GM21423 (cell line): ENCODE data around the gene CDK12.
"Not testable (repeated sequence)": the region's sequence is repeated elsewhere in the genome, so short reads cannot be mapped to it uniquely, and the experiment has no call there.

Experiments used
- ATAC-seq: cut with Tn5 transposase; IDR thresholded peaks from one replicate; pipeline ENCODE4 v1.9.1; 2021; ENCODE audit warnings: mild to moderate bottlenecking, moderate library complexity; ENCODE audit not compliant: unreplicated experiment

The CDK12 gene

DNA sequence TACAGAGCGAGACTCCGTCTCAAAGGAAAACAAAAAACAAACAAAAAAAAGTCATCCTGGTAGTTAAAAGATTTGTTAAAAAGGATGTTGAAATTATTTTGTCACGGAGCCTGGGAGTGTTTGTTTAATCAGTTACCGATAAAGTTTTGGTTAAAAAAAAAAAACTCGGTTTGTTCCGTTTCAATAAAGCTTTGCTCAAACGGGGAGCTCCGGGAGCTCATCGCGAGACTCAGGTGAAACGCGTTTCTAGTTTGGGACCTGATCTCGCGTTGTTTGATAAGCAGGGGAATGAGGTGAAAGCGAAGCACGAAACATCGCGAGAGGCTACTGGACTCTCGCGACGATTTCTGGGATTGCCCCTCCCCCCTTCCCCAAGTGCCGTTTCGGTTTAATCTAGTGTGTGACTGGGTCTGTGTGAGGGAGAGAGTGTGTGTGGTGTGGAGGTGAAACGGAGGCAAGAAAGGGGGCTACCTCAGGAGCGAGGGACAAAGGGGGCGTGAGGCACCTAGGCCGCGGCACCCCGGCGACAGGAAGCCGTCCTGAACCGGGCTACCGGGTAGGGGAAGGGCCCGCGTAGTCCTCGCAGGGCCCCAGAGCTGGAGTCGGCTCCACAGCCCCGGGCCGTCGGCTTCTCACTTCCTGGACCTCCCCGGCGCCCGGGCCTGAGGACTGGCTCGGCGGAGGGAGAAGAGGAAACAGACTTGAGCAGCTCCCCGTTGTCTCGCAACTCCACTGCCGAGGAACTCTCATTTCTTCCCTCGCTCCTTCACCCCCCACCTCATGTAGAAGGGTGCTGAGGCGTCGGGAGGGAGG, at the start of gene CDK12:
Gene CDK12 (plus strand): TSS at position 374 of the 813 bp plus-strand sequence. CDS start 586 bp downstream, outside the sequence.
- peak; percentile 80 for ATAC-seq

DNA sequence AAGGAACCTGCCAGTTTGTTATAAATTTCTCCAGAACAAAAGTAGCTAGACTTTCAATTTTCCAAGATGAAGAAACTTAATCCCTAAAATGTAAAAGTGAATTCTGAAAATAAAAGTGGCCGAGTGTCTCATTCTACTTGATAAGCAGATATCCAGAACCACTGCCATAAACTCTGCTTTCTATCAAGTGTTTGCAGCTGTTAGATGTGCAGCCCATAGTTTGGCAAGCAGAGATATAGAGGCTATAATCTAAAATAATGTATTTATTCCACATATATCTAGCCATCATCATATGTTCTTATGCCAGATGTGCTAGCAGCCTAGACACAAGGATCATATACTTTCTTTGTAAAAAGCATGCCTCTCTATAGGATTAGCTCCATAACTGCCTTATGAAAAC, 45.1 kb upstream of the CDK12 start:
- no peak for ATAC-seq

DNA sequence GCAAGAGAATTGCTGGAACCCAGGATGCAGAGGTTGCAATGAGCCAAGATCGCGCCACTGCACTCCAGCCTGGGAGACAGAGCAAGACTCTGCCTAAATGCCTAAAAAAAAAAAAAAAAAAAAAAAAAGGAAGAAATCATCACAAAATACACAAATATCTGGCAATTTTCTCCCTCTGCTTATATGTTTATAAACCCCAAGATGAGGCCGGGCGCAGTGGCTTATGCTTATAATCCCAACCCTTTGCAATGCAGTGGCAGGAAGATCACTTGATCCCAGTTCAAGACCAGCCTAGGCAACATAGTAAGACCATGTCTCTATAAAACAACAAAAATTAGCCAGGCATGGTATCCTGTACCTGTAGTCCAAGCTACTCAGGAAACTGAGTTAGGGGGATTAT, 31.7 kb upstream of the CDK12 start:
- no peak for ATAC-seq

DNA sequence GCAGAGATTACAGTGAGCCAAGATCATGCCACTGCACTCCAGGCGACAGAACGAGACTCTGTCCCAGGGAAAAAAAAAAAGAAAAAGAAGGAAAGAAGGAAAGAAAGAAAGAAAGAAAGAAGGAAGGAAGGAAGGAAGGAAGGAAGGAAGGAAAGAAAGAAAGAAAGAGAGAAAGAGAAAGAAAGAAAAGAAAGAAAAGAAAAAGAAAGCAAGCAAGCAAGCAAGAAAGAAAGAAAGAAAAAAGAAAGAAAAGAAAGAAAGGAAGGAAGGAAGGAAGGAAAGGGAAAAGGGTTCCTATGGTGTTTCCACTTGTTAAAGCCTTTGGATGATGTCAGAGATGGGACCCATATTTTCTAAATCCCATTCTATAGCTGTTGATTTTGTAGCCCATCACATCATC, 21.4 kb upstream of the CDK12 start:
- not testable (repeated sequence) for ATAC-seq

DNA sequence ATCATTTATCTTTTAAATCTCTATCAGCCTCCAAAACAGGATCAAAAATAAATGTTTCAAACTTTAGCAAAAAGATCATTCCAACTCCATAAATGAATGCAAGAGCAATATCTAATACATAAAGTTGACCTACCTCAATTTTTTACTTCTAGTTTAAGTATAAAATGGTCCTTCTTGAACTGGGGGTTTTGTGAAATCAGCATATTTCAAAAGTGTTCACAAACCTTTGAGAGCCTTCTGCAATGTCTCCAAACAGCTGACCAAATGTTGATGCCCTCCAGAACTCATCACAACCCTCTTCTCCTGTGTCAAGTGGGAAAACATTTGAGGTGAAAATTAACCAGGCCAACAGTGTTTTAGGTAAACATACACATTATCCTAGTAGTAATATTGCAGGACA, 18.0 kb upstream of the CDK12 start:
- no peak for ATAC-seq

DNA sequence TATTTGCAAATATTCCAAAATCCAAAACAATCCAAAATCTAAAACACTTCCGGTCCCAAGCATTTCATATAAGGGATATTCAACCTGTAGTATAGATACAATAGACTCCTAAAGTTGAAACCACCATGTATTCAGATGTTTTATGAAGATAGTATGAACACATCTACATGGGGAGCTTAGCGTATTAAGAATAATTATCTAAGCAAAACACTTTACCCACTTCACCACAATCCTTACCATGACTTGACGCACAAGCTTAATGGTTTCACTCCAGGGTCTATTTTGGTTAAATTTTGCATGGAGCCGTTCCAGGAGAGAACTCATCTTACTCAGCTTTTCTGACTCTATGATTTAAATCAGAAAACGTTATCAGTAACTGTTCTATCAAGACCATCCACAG, 13.7 kb upstream of the CDK12 start:
- no peak for ATAC-seq

DNA sequence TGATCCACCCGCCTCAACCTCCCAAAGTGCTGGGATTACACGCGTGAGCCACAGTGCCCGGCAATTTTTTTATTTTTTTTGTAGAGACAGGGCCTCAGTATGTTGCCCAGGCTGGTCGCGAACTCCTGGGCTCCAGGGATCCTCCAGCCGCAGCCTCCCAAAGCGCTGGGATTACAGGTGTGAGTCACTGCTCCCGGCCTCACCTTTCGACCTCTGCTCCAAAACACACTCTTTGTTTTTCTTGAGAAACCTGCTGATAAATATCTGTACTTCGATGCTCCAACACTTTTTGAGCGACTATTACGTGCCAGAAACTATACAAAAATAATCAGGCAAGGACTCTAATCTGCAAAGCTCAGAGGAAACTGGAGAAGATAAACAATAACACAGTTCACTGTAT, 11.2 kb upstream of the CDK12 start:
- no peak for ATAC-seq

DNA sequence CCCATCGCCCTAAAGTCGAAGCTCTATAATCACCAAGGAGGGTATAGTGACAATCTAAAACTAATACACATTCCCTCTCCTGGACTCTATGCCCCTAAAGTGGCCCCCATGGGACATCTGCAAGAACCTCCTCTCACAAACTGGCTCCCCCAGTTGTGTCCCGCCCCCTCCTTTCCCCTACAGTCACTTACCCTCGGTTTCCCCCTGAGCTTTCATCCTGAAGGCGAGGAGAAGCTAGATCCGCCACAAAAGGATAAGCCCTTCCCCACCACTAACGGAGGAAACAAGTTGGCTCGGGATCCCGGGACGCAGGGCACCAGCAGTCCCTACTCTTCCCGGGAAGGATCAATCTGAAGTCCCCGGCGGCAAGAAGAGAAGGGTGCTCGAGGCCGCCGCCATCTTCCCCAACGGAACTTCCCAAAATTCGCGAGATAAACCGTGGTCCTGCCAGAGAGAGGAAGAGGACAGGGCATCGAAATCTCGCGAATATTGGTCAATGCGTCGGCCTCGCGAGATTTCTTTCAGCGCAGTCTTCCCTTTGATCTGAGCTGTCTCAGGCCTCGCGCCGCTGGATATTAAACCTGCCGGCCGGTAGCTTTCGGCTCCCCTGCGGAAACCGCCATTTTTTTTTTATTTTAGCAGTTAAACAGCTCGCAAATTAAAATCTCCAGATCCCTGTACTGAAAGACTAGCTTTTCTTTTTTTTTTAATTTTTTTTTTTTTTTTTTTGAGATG, 10.3 kb upstream of the CDK12 start, which contains the start of gene MED1:
Gene MED1 (minus strand): TSS at position 417 of the 735 bp plus-strand sequence. CDS start 201 bp downstream, at position 216.
- ATAC-seq, result peak; percentile 96

DNA sequence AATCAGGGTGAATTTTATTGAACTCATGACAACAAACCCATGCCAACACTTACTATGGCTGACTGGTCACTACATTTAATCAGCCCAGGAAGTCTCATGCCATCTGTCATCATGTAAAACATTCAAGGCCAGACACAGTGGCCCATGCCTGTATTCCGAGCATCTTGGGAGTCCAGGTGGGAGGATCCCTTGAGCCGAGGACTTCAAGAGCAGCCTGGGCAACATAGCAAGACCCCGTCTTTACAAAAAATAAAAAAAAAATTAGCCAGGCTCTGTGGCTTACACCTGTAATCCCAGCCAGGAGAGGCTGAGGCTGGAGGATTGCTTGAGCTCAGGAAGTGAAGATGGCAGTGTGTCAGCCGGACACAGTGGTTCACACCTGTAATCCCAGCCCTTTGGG, 5.4 kb upstream of the CDK12 start:
- no peak for ATAC-seq

DNA sequence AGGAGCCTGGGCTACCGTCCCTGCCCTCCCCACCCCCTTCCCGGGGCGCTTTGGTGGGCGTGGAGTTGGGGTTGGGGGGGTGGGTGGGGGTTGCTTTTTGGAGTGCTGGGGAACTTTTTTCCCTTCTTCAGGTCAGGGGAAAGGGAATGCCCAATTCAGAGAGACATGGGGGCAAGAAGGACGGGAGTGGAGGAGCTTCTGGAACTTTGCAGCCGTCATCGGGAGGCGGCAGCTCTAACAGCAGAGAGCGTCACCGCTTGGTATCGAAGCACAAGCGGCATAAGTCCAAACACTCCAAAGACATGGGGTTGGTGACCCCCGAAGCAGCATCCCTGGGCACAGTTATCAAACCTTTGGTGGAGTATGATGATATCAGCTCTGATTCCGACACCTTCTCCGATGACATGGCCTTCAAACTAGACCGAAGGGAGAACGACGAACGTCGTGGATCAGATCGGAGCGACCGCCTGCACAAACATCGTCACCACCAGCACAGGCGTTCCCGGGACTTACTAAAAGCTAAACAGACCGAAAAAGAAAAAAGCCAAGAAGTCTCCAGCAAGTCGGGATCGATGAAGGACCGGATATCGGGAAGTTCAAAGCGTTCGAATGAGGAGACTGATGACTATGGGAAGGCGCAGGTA, 762 bp downstream of the CDK12 start:
- no peak for ATAC-seq

DNA sequence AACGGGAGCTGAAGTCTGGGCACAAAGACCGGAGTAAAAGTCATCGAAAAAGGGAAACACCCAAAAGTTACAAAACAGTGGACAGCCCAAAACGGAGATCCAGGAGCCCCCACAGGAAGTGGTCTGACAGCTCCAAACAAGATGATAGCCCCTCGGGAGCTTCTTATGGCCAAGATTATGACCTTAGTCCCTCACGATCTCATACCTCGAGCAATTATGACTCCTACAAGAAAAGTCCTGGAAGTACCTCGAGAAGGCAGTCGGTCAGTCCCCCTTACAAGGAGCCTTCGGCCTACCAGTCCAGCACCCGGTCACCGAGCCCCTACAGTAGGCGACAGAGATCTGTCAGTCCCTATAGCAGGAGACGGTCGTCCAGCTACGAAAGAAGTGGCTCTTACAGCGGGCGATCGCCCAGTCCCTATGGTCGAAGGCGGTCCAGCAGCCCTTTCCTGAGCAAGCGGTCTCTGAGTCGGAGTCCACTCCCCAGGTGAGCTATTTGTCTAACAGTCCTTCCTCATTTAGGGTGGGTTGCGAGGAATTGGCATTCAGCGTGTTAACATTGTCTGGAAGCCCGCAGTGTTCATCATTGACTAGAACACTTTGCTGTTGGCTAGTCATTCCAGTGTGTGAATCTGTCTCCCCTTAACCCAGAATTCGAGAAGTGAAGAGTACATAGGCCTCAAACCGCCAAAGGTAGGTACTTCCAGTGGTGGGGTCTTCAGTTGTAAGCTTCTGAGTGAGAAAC, 1.5 kb downstream of the CDK12 start:
- ATAC-seq, result no peak

DNA sequence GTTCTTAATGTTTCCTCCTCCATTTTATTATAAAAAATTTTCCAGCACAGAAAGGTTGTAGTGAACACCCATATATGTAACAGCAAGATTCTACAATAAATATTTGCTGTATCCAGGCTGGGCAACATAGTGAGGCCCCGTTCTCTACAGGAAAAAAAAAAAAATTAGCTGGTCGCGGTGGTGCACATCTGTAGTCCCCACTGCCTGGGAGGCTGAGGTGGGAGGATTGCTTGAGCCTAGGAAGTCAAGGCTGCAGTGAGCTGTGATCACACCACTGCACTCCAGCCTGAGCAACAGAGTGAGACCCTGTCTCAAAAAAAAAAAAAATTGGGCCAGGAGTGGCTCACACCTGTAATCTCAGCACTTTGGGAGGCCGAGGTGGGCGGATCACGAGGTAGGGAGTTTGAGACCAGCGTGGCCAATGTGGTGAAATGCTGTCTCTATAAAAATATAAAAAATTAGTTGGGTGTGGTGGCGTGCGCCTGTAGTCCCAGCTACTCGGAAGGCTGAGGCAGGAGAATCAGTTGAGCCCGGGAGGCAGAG, 3.4 kb downstream of the CDK12 start:
- ATAC-seq, result not testable (repeated sequence)

DNA sequence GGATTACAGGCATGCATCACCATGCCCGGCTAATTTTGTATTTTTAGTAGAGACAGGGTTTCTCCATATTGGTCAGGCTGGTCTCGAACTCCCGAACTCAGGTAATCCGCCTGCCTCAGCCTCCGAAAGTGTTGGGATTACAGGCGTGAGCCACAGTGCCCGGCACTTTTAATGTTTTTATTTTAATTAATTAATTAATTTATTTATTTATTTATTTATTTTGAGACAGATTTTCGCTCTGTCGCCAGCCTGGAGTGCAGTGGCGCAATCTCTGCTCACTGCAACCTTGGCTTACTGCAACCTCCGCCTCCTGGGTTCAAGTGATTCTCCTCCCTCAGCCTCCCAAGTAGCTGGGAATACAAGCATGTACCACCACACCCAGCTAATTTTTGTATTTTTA, 7.3 kb downstream of the CDK12 start:
- not testable (repeated sequence) for ATAC-seq

DNA sequence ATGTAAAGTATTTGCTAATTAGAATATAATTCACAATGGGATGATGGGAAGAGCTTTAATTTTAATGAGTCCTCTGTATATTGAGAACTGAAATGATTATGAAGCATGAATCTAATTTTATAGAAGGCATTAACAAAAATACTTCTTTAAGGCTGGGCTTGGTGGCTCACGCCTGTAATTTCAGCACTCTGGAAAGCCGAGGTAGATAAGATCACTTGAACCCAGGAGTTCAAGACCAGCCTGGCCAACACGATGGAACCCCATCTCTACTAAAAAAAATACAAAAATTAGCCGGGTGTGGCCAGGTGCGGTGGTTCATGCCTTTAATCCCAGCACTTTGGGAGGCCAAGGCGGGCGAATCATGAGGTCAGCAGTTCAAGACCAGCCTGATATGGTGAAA, 12.0 kb downstream of the CDK12 start:
- no peak for ATAC-seq

DNA sequence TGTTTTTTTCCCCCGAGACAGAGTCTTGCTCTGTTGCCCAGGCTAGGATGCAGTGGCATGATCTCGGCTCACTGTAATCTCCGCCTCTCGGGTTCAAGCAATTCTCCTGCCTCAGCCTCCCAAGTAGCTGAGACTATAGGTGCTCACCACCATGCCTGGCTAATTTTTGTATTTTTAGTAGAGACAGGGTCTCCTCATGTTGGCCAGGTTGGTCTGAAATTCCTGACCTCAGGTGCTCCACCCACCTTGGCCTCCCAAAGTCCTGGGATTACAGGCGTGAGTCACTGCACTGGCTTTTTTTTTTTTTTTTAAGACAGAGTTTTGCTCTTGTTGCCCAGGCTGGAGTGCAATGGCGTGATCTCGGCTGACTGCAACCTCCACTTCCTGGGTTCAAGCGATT, 18.3 kb downstream of the CDK12 start:
- not testable (repeated sequence) for ATAC-seq

DNA sequence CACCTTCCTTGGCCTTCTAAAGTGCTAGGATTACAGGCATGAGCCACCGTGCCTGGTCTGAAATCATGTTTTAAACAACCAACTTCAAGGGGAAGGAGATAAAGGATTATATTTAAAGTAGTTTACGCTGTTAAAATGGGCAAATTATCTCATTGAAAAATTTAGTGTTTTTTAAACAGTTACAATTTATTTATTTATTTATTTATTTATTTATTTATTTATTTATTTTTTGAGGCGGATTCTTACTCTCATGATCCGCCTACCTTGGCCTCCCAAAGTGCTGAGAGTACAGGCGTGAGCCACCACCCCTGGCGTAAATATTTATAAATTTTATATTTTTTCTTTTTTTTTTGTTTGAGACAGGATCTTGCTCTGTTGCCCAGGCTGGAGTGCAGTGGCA, 22.2 kb downstream of the CDK12 start:
- ATAC-seq, result no peak

DNA sequence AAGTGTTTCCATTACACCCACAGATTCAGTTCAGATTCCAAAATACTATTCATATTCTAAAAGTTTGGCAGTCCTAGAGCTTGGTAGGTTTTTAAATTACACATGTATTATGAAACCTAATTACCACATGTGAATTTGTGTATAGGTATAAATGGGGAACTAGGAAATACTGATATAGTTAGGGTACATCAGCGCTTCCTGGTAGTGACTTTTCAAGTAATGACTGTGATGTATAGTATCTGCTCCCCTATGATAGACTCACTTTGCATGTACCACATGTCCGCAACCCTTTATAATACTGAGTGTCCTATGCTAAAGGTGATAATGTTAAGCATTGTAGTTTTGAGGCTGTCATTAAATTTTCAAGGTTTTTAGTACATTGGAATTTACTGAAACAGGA, 22.9 kb downstream of the CDK12 start:
- ATAC-seq, result no peak

DNA sequence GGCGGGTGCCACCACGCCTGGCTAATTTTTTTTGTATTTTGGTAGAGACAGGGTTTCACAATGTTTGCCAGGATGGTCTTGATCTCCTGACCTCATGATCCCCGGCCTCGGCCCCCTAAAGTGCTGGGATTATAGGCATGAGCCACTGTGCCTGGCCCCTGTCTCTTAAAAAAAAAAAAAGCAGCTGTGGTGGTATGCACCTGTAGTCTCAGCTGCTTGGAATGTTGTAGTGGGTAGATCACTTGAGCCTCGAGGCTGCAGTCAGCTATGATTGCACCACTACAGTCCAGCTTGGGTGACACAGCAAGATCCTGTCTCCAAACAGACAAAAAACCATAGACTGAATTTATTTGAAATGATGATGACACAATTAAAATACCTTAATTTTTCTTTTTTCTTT, 24.3 kb downstream of the CDK12 start:
- ATAC-seq, result no peak

DNA sequence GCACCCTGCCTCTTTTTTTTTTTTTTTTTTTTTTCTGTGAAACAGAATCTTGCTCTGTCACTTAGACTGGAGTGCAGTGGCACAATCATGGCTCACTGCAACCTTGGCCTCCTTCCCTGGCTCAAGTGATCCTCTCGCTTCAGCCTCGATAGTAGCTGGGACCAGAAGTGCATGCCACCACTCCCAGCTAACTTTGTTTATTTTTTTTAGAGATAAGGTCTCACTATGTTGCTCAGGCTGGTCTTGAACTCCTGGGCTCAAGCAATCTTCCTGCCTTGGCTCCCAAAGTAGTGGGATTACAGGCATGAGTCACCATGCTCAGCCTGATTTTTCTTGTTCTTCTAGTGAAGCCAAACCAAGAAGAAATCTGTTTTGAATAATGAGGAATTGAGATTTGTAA, 25.0 kb downstream of the CDK12 start:
- ATAC-seq, result no peak

DNA sequence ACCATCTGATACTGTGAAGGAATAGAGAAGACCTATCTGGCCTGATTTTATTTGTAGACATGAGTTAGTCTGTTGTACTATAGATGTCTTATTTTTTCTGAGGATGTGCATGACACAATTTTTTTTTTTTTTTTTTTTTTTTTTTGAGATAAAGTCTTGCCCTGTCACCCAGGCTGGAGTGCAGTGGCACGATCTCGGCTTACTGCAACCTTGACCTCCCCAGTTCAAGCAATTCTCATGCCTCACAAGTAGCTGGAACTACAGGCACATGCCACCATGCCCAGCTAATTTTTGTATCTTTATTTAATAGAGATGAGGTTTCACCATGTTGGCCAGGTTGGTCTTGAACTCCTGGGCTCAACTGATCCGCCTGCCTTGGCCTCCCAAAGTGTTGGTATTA, 26.2 kb downstream of the CDK12 start:
- not testable (repeated sequence) for ATAC-seq

DNA sequence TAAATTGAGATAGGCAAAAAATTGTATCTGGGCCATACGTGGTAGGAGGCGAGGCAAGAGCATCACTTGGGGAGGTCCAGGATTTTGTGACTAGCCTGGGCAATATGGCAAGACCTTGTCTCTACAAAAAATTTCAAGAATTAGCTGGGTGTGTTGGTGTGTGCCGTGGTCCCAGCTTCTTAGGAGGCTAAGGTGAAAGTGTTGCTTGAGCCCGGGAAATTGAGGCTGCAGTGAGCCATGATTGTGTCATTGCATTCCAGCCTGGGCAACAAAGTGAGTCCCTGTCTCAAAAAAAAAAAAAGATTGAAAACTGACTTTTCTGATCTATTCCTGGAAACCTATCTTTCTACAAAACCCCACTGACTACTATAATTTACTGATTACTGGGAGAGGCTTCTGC, 26.7 kb downstream of the CDK12 start:
- no peak for ATAC-seq
